NCI-H524 treated with DMSO at 0.1 percent for 48 hours (cell line): ENCODE data around the gene PLA2G15.

Experiments used
- DNase-seq: peaks from one replicate; lab custom pipeline; 2025; lab: John Stamatoyannopoulos, UW

The PLA2G15 gene, protein sequence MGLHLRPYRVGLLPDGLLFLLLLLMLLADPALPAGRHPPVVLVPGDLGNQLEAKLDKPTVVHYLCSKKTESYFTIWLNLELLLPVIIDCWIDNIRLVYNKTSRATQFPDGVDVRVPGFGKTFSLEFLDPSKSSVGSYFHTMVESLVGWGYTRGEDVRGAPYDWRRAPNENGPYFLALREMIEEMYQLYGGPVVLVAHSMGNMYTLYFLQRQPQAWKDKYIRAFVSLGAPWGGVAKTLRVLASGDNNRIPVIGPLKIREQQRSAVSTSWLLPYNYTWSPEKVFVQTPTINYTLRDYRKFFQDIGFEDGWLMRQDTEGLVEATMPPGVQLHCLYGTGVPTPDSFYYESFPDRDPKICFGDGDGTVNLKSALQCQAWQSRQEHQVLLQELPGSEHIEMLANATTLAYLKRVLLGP

DNA sequence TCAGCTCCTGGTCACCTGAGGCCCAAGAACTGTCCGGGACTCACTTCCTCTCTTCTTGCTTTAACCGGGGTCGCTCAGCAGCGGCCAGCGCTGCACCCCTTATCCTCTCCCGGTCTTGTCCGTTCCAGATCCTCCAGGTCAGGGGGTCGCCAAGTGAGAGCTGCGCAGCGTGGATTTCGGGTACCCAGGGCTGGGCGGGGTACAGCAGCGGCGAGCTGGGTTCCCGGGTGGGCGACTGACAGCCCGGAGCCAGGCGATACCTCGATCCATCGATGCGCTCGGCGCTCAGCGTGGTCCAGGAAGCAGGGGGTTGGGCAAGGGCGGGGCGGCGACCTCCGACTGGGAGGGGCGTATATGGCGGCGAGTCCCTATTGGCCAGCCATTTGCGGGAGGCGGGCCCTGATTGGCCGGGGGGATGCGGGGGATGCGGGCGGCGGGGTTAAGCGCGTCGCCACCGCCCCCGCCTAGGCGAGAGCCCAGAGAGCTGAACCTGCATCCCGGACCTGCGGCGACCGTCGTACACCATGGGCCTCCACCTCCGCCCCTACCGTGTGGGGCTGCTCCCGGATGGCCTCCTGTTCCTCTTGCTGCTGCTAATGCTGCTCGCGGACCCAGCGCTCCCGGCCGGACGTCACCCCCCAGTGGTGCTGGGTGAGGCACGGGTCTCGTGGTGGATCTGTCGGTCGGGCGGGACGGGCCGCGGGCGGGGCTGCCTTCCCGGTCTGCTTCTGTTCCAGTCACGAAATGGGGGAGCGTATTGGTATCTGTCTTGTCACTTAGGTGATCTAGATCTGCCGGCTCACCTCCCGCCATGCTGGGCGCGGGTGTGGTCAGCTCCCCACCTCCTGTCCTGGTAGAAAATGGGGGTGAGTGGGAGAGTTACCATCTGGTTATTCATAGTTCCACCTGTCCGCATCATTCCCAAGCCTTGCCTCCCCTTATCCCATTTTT lies at the start of gene PLA2G15:
Gene PLA2G15, plus strand, starts transcription at position 471 of the 951 bp plus-strand sequence. Its CDS starts 54 bp downstream, at position 525.
- DNase-seq, result no peak

DNA sequence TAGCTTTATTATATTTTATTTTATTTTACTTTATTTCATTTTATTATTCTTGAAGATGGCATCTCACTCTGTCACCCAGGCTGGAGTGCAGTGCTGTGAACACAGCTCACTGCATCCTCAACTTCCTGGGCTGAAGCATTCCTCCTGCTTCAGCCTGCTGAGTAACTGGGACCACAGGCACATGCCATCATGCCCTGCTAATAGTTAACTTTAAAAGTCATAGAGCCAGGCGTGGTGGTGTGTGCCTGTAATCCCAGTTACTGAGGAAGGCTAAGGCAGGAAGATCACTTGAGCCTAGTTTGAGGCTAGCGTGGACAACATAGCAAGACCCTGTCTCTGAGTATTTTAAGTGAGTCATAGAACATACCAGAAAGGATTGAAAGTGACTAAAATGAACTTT lies 47.9 kb upstream of the PLA2G15 start:
- DNase-seq, result no peak

- no peak for DNase-seq
These were observed 44.9 kb upstream of the PLA2G15 start for GRCh38 chr16:68200088-68200783.

DNA sequence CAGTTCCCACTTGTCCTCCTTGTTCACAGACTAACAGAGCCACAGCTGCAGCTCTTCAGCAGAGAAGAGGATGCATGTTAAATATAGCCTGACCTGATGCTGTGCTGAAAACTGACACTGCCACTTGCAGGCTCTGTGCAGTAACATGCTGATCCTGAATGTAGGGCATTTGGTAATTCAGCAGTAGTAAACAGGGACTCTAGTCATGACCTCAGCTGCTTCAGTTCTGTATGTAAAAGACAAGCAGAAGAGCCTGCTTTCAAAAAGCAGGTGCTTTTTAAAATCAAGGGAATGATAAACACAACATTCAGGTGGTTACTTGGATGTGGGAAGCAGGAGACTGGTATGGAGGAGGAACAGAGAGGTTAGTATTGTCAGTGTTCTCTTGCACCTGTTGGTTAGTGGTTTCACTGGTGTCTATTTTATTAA lies 43.1 kb upstream of the PLA2G15 start:
- no peak for DNase-seq

- no peak for DNase-seq
These were observed 38.9 kb upstream of the PLA2G15 start for GRCh38 chr16:68206245-68206644.

DNA sequence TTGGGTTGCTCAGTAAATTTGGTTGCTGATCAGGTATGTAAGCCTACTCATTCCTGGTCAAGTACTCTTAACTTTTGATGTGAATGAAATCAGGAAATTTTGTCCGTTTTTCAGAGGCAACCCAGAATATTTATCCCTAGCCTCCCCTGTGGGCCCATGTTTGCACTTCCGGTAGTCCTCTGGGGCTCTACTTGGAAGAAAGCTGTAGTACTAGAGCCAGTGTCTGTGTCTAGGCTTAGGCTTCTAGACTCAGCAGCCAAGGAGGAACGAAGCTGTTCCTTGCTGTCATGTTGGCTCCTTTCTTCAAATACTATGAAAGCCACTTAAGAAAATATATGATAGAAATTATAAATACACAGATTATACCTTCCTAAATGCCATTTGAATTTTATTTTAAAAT lies 30.4 kb upstream of the PLA2G15 start:
- no peak for DNase-seq

GRCh38 chr16:68215302-68215701 lies 29.9 kb upstream of the PLA2G15 start:
- DNase-seq, result no peak

GRCh38 chr16:68216240-68216639 lies 28.9 kb upstream of the PLA2G15 start:
- no peak for DNase-seq

- no peak for DNase-seq
These were observed 27.7 kb upstream of the PLA2G15 start for GRCh38 chr16:68217506-68217905.

GRCh38 chr16:68219725-68220351 lies 25.3 kb upstream of the PLA2G15 start:
- no peak for DNase-seq

GRCh38 chr16:68223072-68223471 lies 22.1 kb upstream of the PLA2G15 start:
- no peak for DNase-seq

- no peak for DNase-seq
These were observed 19.1 kb upstream of the PLA2G15 start for GRCh38 chr16:68226116-68226515.

DNA sequence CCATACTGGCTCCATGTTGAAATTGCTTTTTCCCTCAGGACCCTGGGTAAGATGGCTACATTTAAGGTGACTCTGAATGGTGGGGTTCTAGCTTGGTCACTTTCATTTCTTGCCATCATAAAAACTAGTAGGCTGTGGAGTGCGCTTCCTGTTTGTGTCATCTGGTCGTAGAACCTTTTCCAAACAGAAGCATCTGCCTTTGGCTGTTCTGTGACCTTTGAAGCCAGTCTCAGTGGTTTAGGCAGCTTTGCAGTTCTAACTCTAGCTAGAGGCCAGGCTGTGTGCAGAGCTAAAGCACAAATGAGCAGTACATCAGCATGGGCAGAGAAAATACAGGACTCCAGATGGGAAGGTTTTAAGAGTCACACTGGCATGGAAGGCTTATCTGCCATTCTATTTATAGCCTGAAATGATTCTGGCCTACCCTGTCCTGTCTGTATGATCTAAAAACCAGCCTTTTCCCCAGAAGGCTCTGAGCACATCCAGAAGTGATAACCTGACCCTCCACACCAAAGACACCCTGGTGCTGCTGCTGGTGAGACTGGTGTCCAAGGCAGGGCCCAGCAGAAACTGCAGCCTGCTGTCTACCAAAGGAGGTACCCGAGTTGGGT lies 17.9 kb upstream of the PLA2G15 start:
- no peak for DNase-seq

GRCh38 chr16:68227850-68228553 lies 17.2 kb upstream of the PLA2G15 start:
- DNase-seq, result no peak

GRCh38 chr16:68228652-68229051 lies 16.5 kb upstream of the PLA2G15 start:
- no peak for DNase-seq

GRCh38 chr16:68229431-68230175 lies 15.6 kb upstream of the PLA2G15 start:
- DNase-seq, result peak; percentile 26

DNA sequence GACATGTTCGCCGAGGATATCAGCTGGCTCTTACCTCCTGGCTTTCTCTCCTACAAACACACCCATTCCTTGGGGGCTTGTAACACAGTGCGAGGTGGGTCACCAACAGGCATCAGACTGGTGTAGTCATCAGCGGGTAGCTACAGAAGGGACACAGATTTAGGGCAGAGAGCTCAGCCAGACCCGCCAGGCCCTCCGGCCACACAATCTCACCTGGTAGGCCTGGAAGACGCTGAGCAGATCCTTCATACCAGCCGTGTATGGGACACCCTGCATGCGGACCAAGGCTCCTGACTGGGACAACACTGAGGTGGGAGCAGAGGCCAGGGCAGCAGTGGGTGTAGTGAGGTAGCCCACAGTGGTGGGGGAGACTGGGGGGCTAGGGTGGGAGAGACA lies 15.0 kb upstream of the PLA2G15 start:
- no peak for DNase-seq

DNA sequence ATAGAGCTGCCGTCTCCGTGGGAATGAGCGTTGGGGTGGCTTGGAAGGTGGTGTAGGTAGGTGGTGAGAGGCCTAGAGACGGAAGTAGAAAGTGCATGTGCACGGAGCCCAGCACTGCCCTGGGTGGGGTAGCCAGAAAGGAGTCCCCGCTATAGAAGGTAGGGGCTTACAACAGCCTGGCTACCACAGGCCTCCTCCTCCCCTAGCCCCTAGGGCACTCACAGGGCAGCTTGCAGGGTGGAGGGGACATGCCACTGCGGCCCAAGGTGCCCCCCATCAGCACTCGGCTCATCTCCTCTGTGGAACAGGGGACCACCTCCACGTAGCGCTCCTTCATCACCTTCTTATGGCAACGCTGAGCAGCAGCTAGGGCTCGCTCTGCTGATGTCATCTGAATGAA lies 14.2 kb upstream of the PLA2G15 start:
- DNase-seq, result no peak

- DNase-seq, result no peak
These were observed 13.6 kb upstream of the PLA2G15 start for GRCh38 chr16:68231384-68232136.
